Measurements from ENCODE around the gene PSME3IP1.

- TF ChIP-seq CTCF (IDR thresholded peaks at IDR 0.05) (no peak), EP300 (IDR thresholded peaks at IDR 0.05; ENCODE audit: low read depth) (no peak), POLR2A (IDR thresholded peaks at IDR 0.05) (no peak), POLR2AphosphoS5 (IDR thresholded peaks at IDR 0.05) (no peak)
These were observed 73.3 kb downstream of the PSME3IP1 start for GRCh38 chr16:57112403-57113041.
